K562 (cell line): ENCODE data around the gene ALB.

ENCODE experiments used
- BRF2 ChIP-seq: IDR thresholded peaks from 3 replicates; pipeline ENCODE4 v1.6.1; 2011; ENCODE audit warnings: borderline replicate concordance, mild to moderate bottlenecking; ENCODE audit not compliant: insufficient read length, insufficient read depth
- CBX3 ChIP-seq, 2 experiments: IDR thresholded peaks; 1 replicate in 1 of 2; 2 replicates in 1 of 2; pipeline ENCODE4 v1.6.1; 2012; ENCODE audit warnings: inconsistent platforms in 2 of 2, low read length in 2 of 2, borderline replicate concordance in 1 of 2, control low read depth in 1 of 2
- CREM ChIP-seq: IDR thresholded peaks from 2 replicates; pipeline ENCODE4 v1.6.1; 2014; ENCODE audit warnings: antibody characterized with exemption, low read depth
- CTCF ChIP-seq, 3 experiments: IDR thresholded peaks in 2 of 3; conservative IDR thresholded peaks in 1 of 3; 2 replicates each; pipeline ENCODE4 v1.5.1; 2011 to 2012; ENCODE audit warnings: low read length in 3 of 3, mild to moderate bottlenecking in 3 of 3, control low read depth in 2 of 3, improper control_type of control experiment in 1 of 3, inconsistent platforms in 1 of 3, low read depth in 1 of 3, mixed read lengths in 1 of 3, moderate library complexity in 1 of 3; ENCODE audit not compliant: insufficient read depth in 2 of 3
- MYC ChIP-seq, 2 experiments: fragments of 250-450 bp in 1 of 2; sonication (Bioruptor Pico) in 1 of 2; IDR thresholded peaks; 2 replicates each; pipeline versions ENCODE4 v1.5.1 to v1.6.1; 2012 to 2021; ENCODE audit warnings: low read depth in 2 of 2, borderline replicate concordance in 1 of 2, improper control_type of control experiment in 1 of 2, low read length in 1 of 2, mild to moderate bottlenecking in 1 of 2, moderate library complexity in 1 of 2
- TBP ChIP-seq: optimal IDR thresholded peaks from 2 replicates; pipeline ENCODE3; 2011; ENCODE audit warnings: low read depth, low read length, improper control_type of control experiment
- ZBTB8A ChIP-seq: fragments of 450-650 bp; IDR thresholded peaks from 2 replicates; pipeline ENCODE4 v1.6.1; 2018; ENCODE audit warnings: mild to moderate bottlenecking, moderate library complexity; ENCODE audit not compliant: partially characterized antibody
- ZNF134 ChIP-seq: fragments of 250-450 bp; sonication (Bioruptor Pico); conservative IDR thresholded peaks from 2 replicates; pipeline ENCODE4 v1.4.0; 2020

GRCh38 chr4:73376251-73376650, 27.8 kb upstream of the ALB start:
- no peak for TF ChIP-seq TBP
- no peak for TF ChIP-seq CTCF (IDR thresholded peaks at IDR 0.05 in 2 of 3, conservative IDR thresholded peaks at IDR 0.05 in 1 of 3; ENCODE audit: insufficient read depth in 2 of 3, low read depth in 1 of 3, low read length in 3 of 3)
- no peak for TF ChIP-seq CBX3 (IDR thresholded peaks at IDR 0.05; ENCODE audit: borderline replicate concordance in 1 of 2, low read length in 2 of 2)
- no peak for TF ChIP-seq ZNF134 (CRISPR knock-in tag)
- TF ChIP-seq BRF2, result no peak
- no peak for TF ChIP-seq MYC (IDR thresholded peaks at IDR 0.05; ENCODE audit: low read depth, low read length)
- no peak for TF ChIP-seq MYC (CRISPR knock-in tag; IDR thresholded peaks at IDR 0.05; ENCODE audit: borderline replicate concordance, low read depth)
- no peak for TF ChIP-seq CREM
- TF ChIP-seq ZBTB8A, result no peak
